GM18907 (cell line): Measurements from ENCODE around the gene SLC9A3.

ENCODE experiments used
- ATAC-seq: cut with Tn5 transposase; IDR thresholded peaks from one replicate; pipeline ENCODE4 v1.9.1; 2021; ENCODE audit warnings: mild to moderate bottlenecking, moderate library complexity; ENCODE audit not compliant: unreplicated experiment

Gene SLC9A3

DNA sequence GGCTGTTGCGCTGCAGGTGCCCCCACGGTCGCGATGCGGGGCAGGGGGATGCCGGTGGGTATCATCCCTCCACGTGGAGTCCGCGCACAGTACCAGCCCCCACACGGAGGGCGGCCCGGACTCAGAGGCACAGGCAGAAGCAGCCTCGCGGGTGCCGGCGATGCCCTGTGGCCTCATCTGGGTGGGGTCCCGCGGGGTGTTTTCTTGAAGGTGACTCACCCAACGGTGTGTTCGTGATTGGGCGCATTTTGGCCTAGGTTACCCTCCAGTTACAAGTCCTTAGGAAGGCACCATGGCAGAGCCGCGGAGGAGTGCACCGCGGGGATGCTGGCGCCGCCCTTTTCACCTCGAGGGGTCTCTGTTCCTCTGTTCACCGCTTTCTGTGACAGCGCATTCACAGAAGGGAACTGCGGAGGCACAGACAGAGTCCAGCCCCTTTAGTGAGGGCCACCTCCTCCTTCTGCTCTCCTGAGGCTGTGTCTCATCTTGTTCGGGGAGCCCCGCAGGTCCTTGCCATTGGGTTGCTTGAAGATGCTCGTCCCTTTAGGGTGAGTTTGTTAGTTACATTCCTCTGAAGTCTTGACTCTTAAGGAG, 102.9 kb downstream of the SLC9A3 start:
- ATAC-seq, result no peak

GRCh38 chr5:420632-421286, 103.5 kb downstream of the SLC9A3 start:
- no peak for ATAC-seq
